DMS114 treated with DMSO at 0.1 percent for 48 hours (cell line): ENCODE measurements around the gene MPPED1.

ENCODE experiments used
- DNase-seq: peaks from one replicate; lab custom pipeline; 2025; ENCODE audit not compliant: unreplicated experiment; lab: John Stamatoyannopoulos, UW

The MPPED1 gene, protein sequence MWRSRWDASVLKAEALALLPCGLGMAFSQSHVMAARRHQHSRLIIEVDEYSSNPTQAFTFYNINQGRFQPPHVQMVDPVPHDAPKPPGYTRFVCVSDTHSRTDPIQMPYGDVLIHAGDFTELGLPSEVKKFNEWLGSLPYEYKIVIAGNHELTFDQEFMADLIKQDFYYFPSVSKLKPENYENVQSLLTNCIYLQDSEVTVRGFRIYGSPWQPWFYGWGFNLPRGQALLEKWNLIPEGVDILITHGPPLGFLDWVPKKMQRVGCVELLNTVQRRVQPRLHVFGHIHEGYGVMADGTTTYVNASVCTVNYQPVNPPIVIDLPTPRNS

DNA sequence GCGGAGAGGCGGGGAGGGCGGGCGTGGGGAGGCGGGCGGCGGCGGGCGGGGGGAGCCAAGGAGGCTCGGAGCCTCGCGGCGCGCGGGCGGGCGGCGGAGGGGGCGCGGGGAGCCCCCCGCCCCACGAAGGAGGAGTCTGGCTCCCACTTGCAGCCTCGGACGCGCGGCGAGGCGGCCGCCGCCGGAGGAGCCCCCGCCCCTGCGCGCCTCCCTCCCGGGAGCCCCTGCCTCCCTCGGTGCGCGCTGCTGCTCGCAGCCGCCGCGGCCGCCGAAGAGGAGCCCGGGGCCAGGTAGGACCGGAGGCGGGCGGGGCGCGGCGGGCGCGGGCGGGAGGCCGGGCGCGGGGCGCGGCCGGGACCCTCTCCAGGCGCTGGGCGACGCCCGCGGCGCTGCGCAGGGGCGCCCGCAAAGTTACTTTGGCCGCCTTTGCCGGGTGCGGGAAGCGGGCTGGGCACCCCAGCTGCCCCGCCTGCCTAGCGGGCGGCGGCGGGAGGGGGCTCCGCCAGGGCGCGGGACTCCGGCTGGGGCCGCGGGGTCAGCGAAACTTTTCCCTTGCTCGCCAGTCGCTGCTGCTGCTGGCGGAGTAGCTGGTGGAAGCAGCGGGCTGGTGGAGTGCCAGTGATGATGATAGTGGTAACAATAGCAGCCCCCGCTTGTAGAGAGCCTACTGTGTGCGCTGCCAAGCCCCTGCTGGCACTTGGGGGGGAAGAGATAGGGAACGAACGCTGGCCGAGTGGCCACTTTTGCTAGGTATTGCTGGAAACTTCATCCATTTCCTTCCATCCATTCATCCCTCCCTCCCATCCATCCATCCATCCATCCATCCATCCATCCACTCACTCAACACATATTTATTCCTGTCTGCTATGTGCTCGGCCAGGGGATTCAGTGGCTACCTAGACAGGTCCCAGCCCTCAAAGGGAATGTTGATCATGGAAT, at the start of gene MPPED1:
MPPED1 (plus strand) TSS at position 146 of the 939 bp plus-strand sequence. CDS start 12,972 bp downstream, outside the sequence.
- no peak for DNase-seq

DNA sequence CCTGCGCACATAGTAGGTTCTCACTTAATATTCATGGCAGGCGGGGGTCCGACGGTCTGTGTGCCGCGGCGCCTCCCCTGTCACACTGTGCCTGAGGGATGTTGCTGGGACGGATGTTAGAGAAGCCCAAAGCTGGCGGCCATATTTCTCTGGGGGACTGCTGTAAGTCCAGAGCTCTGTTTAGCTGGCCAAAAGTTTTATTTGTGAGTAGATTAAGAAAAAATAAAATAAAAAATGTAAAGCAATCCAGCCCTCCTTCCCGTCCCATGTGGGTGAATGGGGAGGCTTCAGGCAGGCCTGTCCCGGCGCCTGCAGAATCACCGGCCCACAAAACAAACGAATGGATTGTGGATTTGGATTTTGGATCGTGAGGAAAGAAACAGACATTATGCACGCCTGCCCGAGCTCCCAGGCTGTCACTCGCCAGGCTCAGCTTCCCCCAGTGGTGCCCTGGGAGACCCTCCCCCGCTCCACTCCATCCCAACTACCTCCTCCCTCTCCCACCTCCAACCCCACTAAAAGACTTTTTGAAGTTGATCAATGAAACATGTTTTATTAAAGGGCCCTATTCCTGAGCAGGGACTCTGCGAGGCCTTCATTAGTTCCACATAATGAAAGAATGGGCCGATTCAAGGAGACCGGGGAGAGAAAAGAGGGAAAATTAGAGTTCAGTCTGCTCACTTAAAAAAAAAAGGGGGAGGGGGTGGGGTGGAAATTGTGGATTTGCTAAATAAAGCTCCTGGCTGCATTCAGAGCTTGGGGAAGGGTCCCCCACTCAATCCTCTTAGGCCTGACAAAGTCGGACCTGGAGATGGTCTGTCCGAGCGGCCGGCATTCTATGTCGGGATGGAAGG, 48.3 kb upstream of the MPPED1 start:
- no peak for DNase-seq

DNA sequence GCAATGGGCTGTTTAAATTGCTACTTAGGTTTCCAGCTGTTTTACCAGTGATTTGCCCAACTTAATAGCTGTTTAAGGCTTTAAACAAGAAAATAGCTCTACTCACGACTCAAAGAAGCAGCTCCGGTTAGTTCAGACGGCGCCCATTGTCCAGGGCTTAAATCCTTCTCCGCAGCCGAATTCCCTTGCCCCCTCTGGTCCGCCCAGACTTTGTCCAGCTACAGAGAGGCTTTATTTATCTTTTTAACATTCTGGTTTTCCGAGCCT, 47.7 kb upstream of the MPPED1 start:
- DNase-seq, result no peak

DNA sequence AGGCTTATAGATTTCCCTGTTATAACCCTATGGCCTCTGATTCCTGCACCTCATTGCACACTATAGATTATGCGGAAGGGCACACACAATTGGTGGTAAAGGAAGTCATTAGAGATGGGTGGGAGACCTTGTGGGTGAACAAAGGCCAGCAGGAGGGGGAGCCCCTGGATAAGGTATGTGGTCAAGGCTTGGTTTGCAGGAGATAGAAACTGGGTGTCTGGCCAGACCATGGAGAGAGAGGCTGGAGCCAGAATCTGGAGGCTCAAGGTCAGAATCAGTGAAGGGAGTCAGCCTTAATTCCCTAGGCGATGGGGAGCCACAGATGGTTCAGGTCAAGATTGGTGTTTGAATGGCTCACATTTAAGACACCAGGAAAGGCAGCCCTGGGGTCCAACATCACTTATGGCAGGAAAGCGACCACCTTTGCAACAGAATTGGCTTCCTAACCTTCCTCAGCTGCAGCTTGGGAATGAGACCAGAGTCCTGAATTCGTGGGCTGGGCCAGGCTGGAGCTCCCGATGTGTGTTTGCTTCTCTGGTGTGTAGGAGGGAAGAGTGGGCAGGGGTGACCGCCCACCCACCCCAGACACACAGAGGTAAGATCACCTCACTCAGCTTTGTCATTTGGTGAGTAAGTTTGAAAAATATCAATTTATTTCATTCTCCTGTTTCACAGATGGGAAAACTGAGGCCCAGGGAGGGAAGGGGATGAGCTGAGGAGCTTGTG, 45.9 kb upstream of the MPPED1 start:
- no peak for DNase-seq

DNA sequence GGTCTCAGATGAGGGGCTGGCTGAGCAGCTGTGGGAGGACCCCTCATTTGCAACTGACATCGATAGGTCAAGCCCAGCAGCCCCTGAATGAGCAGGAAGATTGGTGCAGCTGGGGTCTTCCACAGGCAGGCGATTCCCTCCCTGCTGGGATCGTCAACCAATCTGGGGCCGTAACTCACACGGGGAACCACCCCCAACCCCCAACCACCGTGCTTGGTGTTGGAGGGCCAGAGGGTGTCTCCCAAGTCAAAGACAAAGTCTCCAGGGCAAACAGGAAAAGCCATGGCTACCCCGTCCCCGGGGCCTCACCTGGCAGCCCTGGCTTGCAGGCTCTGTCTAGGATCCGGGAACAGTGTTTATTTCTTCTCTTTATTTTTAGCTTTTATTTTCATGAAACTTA, 41.8 kb upstream of the MPPED1 start:
- DNase-seq, result no peak

DNA sequence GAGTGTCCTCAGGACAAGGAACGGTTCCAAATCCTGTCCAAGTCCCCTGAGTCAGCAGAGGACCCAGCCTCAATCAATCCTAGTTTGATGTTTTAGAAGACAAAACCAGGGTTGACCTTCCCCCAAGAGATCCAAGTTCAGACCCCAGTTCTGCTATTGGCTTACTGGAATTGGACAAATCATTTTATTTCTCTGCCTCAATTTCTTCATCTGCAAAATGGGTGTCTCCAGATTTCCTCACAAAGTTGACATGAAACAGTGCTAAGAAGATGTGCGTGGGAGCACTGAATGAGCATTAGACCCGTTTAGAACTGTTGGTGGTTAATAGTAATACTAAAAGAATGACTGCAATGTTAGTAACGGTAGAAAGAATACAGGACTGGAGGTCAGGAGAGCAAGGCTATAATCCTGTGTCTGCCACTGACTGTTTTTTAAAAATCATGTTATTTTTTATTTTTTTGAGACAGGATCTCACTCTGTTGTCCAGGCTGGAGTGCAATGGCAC, 35.8 kb upstream of the MPPED1 start:
- no peak for DNase-seq

DNA sequence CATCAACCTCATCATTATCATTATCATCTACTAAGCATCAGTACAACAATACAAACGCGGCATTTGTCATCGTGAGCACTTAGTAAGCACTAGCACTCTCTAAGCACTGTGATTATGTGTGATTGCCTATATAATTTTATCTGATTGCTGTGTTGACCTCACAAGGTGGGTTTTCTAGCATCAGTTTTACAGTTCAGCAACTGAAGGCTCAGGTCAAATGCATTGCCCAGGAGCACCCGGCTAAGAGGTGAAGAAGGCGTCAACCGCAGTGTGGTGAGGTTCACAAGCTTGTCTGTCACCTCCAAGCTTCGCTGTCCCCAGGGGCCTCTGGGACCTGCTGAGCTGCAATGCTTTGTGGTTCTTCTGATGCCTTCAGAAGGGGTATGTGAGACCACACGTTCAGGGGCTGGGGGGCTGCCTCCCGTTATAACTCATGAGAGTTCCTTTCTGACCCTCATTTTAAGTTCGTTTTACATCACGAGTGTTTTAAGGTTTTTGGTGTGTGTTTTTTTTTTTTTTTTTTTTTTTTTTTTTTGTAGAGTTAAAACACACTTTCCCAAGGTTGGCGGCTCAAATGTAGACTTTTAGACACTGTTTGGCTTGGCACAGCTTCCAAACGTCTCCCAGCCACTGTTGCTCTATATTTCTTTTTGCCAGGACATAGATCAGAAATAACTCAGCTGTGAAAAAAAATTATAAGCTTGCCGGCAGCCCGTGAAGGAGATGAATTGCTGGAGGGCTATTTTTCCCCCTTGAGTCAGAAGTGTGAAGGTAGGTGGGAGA, 34.9 kb upstream of the MPPED1 start:
- DNase-seq, result no peak

DNA sequence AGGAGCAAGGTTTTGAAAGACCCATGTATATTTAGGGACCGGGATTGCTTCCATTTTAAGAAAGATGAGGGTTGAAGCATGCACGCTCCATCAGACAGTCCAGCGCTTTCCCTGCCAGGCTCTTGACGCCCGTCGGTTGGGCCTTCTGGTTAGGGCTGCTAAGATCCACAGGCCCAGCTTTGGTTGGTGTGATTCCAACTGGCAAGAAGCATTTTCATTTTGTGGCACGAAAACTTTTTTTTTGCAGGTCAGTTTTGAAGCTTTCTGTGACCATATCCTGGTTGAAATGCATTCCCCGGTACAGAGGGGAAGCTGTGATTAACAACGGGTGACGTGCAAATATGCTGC, 34.3 kb upstream of the MPPED1 start:
- no peak for DNase-seq

DNA sequence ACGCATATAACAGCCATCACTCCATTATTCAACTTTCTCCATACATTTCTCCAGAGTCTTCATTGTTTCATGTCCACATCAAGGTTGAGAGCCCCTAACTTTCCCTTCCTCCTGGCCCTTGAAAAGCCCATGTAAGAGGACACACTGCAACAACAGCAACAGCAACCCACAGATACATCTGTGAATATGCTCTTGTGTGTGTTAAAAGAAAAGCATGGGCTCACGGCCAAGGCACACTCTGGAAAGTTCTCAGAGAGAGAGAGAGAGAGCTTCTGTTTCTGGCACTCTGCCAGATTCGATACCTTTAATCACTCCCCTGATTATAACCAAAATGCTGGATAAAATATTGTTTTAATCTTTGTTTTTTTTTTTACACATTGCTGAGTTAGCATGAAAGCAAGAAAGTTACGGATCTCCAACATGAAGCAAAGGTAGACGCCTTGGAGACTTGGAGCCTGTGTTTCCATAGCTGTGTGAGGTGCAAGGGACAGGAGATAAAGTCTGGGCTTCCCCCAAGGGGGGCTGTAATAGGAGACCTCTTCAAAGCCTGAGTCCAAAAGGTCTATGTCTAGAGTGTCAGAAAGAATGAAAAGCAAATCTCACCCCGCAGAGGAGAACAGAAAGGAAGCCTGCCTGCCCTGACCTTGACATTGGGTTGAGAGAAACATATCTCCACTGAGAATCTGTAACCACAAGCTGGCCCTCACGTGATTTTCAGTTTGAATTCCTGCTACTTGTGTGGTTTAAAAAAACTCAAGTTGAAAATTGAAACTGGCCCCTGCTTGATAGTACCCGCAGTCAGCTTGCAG, 33.7 kb upstream of the MPPED1 start:
- DNase-seq, result no peak

DNA sequence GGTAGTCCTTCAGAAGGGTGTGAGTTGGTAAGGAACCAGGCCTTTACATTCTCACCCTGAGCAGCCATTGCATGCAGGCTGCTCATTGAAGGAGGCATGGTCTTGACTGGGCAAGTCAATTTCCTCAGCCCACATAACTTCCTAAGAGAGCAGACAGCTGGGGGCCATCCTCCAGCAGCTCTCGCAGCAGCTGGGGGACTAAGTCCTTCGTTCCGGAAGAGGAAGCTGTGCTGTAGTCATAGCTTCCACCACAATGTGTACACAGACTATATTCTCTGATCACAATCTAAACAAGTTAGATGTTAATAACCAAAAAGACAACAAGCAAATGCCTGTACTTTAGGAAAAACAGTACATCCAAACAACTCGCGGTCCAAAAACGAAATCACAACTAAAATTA, 30.1 kb upstream of the MPPED1 start:
- DNase-seq, result no peak

DNA sequence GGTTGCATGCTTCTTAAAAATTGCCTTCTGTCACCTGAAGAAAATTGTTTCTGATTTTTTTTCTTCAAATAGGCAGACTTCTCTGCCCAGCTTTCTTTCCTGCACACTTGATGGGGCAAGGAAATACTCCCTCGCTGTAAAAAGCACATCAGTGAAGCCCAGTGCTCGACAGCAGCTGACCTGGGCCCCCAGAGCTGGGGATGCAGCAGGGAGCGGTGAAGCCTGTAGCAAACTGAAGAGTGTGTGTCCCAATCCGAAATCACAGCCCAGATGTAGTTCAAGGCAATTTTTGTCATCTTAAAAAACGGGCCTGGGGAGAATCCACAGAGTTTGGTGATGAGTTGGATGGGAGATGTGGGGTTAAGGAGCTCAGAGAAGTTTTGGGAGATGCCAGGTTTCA, 27.0 kb upstream of the MPPED1 start:
- DNase-seq, result no peak

DNA sequence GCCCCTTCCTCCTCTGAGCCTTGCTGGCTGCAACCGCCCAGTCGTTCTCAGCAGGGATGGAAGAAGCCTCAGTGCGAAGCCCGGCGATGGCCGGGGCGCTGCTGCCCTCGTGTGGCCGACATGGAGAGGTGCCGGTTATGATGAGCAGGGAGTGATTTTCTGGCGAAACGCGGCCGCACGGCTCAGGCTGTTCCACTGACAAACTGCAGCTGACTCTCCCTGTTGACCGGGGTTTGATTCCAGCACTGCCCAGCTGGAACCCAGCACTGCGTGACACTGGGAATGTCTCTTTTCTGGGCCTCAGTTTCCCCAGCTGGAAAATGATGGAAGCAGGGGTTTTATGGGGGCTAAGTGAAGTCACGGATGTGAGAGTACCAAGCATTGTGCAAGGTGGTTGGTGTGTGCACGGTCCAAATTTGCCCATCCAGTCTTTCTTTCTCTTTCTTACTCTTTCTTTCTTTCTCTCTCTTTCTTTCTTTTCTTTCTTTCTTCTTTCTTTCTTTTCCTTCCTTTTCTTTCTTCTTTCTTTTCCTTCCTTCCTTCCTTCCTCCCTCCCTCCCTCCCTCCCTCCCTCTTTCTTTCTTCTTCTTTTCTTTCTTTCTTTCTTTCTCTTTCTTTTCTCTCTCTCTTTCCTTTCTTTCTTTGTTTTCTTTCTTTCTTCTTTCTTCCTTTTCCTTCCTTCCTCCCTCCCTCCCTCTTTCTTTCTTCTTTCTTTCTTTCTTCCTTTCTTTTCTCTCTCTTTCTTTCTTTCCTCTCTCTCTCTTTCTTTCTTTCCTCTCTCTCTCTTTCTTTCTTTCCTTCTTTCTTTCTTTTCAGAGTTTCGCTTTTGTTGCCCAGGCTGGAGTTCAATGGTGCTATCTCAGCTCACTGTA, 25.8 kb upstream of the MPPED1 start:
- peak; percentile 70 for DNase-seq

DNA sequence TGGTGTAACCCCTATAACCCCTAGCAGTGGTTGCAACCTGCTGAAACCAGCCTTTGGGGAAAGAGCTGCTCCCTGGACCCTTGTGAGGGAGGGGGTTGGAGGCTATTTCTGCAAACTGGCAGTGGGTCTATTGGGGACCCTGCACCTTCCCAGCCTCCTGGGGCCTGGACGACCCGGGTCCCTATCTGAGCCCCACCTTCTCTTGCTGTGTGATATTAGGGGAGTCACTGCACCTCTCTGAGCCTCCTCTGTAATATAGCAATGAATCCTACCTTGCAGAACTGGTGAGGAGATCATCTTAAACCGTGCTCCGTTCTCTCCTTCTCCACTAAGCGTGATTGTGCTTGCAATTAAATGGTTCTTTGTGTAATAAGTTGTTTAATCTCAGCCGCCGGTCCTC, 24.0 kb upstream of the MPPED1 start:
- DNase-seq, result no peak

DNA sequence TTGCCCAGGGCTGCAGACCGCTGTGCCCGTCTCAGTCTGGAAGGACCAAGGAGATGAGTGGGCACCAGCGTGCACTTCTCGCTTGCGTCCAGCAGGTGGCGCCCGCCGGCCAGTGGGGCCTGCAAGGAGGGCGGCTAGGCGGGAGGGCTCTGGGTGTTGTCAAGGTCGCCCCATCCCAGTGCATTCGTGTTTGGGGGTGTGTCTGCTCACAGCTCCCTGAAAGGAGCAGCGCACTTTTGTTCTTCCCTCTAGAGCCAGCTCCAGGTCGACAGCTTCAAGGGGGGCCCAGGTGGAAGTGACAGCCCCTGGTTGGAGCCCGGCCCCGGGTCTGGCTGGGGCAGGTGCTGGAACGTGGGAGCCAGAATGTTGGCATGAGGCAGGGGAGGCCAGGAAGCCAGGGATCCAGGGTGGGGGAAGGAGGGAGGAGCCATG, 23.4 kb upstream of the MPPED1 start:
- DNase-seq, result peak; percentile 36

DNA sequence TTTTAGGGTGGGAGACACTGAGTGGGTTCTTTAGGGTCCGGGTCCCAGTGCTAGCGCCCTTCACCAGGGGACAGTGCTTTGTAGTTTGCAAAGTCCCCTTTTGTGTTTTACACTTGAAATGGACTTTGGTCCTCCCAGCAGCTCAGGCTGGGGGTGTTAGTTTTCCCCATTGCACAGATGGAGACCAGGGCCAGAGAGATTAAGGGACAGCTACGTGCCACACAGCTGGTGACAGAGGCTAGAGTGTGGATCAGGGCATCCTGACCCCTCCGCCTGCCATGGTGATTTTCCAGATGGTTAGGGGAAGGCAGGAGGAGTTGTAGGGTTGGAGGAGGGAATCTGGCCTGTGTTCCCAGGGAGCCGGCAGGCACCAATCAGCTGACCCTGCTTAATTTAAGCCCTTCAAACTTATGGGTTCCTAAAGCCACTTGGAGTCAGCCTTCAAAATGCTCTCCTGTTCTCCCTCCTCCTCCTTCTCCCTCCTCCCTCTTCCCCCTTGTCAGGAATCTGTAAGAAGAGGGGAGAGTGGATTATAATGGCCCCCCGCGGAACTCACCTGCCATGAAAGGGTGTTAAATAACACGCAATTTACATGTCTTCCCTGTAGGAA, 22.5 kb upstream of the MPPED1 start:
- no peak for DNase-seq

DNA sequence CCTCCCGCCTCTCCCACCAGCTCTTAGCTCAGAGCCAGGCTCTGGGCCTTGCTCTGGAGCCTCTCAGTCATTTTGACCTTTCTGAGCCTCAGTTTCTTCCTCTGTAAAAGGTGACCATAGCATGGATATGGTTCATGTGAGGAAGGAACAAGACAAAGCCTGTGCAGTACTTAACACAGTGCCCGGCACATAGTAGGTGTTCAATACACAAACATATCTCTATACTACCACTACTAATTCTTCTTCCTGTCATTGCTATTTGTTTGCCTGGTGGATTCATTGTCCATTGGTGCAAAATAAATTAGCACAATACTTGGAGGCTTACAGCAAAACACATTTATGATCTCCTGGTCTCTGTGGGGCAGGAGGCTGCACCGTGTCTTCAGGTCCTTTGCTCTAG, 21.6 kb upstream of the MPPED1 start:
- no peak for DNase-seq

DNA sequence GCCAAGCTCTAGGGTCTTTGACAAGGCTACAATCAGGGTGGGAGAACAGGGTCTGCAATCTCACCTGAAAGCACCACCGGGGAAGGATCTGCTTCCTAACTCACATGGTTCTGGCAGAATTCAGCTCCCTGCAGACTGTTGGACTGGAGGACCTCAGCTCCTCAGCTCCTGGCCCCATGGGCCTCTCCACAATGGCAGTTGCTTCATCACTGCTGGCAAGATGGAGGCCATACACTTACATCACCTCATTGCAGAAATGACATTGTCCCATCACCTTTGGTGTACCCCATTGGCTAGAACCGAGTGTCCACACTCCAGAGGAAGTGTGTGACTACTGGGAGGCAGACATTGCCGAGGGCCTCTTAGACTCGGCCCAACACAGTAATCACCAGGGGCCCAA, 20.9 kb upstream of the MPPED1 start:
- no peak for DNase-seq

DNA sequence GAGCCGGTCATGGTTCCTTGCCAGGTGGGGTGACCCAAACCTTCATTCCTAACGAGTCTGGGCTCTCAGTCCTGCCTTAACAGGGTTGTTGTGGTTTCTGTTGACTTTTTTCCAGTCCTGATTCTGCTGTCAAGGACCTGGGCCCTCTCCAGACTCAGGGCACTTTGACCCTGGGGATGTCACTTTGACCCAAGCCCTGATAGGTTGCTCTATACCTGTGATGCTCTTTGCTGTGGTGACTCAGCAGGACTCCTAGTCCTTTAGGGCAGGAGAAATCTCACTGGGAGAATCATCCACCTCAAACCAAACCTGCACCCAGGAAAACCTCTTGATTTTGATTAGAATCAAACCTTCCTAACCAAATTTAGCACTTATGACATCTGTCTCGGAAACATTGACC, 20.5 kb upstream of the MPPED1 start:
- DNase-seq, result no peak
